ENCODE data around the gene AADAC.

GRCh38 chr3:151794080-151794479 lies 19.8 kb upstream of the AADAC start:
- TF ChIP-seq TAF1 (IDR thresholded peaks at IDR 0.05; ENCODE audit: low read depth, low read length) = no peak
- no peak for TF ChIP-seq POLR2A (IDR thresholded peaks at IDR 0.05; ENCODE audit: low read depth, low read length)
- TF ChIP-seq POLR2AphosphoS5 (IDR thresholded peaks at IDR 0.05; ENCODE audit: low read depth, low read length) = no peak
- no peak for TF ChIP-seq PAX5 (IDR thresholded peaks at IDR 0.05; ENCODE audit: insufficient read depth, low read length, severe bottlenecking)
- no peak for TF ChIP-seq SPI1 (IDR thresholded peaks at IDR 0.05; ENCODE audit: low read depth, low read length)

Data from GM12891 (cell line).